Upper lobe of left lung (tissue), 4 donors: Measurements from ENCODE around the gene RSPRY1.

Experiments
- CTCF ChIP-seq, 6 experiments: fragments of 450-650 bp in 4 of 6; fragments of 200-600 bp in 2 of 6; sonication (generic) in 2 of 6; IDR thresholded peaks; one replicate each; pipeline ENCODE4 v1.5.1; 2016 to 2019; ENCODE audit warnings: antibody characterized with exemption in 6 of 6
- POLR2A ChIP-seq, 4 donors: fragments of 450-650 bp; IDR thresholded peaks; one replicate each; pipeline ENCODE4 v1.5.1; 2016 to 2017; ENCODE audit warnings: antibody characterized with exemption in 4 of 4, mild to moderate bottlenecking in 2 of 4

- TF ChIP-seq POLR2A (IDR thresholded peaks at IDR 0.05) (no peak), CTCF (IDR thresholded peaks at IDR 0.05) (no peak)
These were observed 49.1 kb upstream of the RSPRY1 start for GRCh38 chr16:57137043-57137442.
